DMS53 treated with DMSO at 0.1 percent for 48 hours (cell line): Measurements from ENCODE around the gene MAN1B1.
"Not testable (repeated sequence)": the region's sequence is repeated elsewhere in the genome, so short reads cannot be mapped to it uniquely, and the experiment has no call there.

Experiments used
- DNase-seq: peaks from one replicate; lab custom pipeline; 2025; ENCODE audit not compliant: unreplicated experiment; lab: John Stamatoyannopoulos, UW

Gene MAN1B1

GRCh38 chr9:137052293-137052692 is 34.5 kb upstream of the MAN1B1 start:
- DNase-seq = no peak

GRCh38 chr9:137052998-137053943 is 33.5 kb upstream of the MAN1B1 start:
- DNase-seq = no peak

- DNase-seq = peak; percentile 53
Observed at GRCh38 chr9:137053944-137054931, 32.5 kb upstream of the MAN1B1 start, which contains the start of gene ENTPD2. Gene ENTPD2 (minus strand): TSS chr9:137054061. CDS start chr9:137053997, 64 bp downstream.

- DNase-seq = no peak
Observed at GRCh38 chr9:137054932-137055384, 31.8 kb upstream of the MAN1B1 start.

GRCh38 chr9:137055385-137056364 is 31.1 kb upstream of the MAN1B1 start:
- no peak for DNase-seq

- no peak for DNase-seq
Observed at GRCh38 chr9:137056739-137057415, 29.9 kb upstream of the MAN1B1 start.

GRCh38 chr9:137057545-137057944 is 29.2 kb upstream of the MAN1B1 start:
- peak; percentile 42 for DNase-seq

- DNase-seq = no peak
Observed at GRCh38 chr9:137058521-137059234, 28.1 kb upstream of the MAN1B1 start.

- DNase-seq = no peak
Observed at GRCh38 chr9:137062384-137062783, 24.4 kb upstream of the MAN1B1 start.

- DNase-seq = not testable (repeated sequence)
Observed at GRCh38 chr9:137062798-137063197, 24.0 kb upstream of the MAN1B1 start.

- no peak for DNase-seq
Observed at GRCh38 chr9:137063311-137064026, 23.3 kb upstream of the MAN1B1 start.

GRCh38 chr9:137064027-137064879 is 22.5 kb upstream of the MAN1B1 start:
- DNase-seq = peak; percentile 38

GRCh38 chr9:137064880-137065164 is 22.0 kb upstream of the MAN1B1 start:
- DNase-seq = no peak

- DNase-seq = no peak
Observed at GRCh38 chr9:137065336-137065967, 21.3 kb upstream of the MAN1B1 start.

- DNase-seq = no peak
Observed at GRCh38 chr9:137066096-137066861, 20.5 kb upstream of the MAN1B1 start.

GRCh38 chr9:137067860-137068538 is 18.8 kb upstream of the MAN1B1 start:
- DNase-seq = peak; percentile 86
